Left lung (tissue), 10 donors: ENCODE measurements around the gene ID1. TPM values are rescaled to one million over a fixed set of nuclear protein-coding genes. Genes with fewer than 3 reads are reported as not detected.

Experiments
- ATAC-seq: fragments of 200-7000 bp; cut with Tn5 transposase; one replicate; pipeline ENCODE4 v1.9.1; 2020; ENCODE audit warnings: moderate library complexity
- DNase-seq, 4 donors: peaks; one replicate each; pipeline ENCODE4 v3.0.0-alpha.2; 2013 to 2020
- H3K27ac ChIP-seq, 2 donors: fragments of 200-600 bp; sonication (generic) in 1 of 2; one replicate each; pipeline versions ENCODE4 v1.5.0 to v1.8.0; 2020 to 2021
- H3K27me3 ChIP-seq, 2 donors: fragments of 200-600 bp; sonication (generic) in 1 of 2; one replicate each; pipeline versions ENCODE4 v1.5.0 to v1.8.0; 2020 to 2021
- H3K36me3 ChIP-seq, 2 donors: fragments of 200-600 bp; sonication (generic) in 1 of 2; one replicate each; pipeline versions ENCODE4 v1.5.0 to v1.8.0; 2020 to 2021
- H3K4me1 ChIP-seq, 2 donors: fragments of 200-600 bp; one replicate each; pipeline ENCODE4 v1.8.0; 2021
- H3K4me3 ChIP-seq, 2 donors: fragments of 200-600 bp; sonication (generic) in 1 of 2; one replicate each; pipeline versions ENCODE4 v1.5.0 to v1.8.0; 2020 to 2021; ENCODE audit warnings: mild to moderate bottlenecking in 1 of 2
- H3K9me3 ChIP-seq, 2 donors: fragments of 200-600 bp; sonication (generic) in 1 of 2; one replicate each; pipeline versions ENCODE4 v1.5.0 to v1.8.0; 2020 to 2021
- CTCF ChIP-seq, 2 donors: fragments of 200-600 bp; sonication (generic) in 1 of 2; IDR thresholded peaks; one replicate each; pipeline versions ENCODE4 v1.5.0 to v1.8.0; 2021; ENCODE audit warnings: antibody characterized with exemption in 2 of 2
- intact Hi-C, 2 donors: fragments of 100-400 bp; cut with DNase I; formaldehyde crosslinking; loops; one replicate each; pipeline versions ENCODE4 v1.11.2 to v1.14.2; 2022
- polyA plus RNA-seq, 6 donors: library from polyadenylated mRNA; unstranded; fragments of 120-200 nt; gene quantifications; one replicate each; pipeline ENCODE4 v1.2.1, GENCODE V29; 2013; ENCODE audit not compliant: insufficient read length in 6 of 6
- total RNA-seq, 2 donors: library from RNA; stranded (reverse); fragmentation: NEBNext Ultra II Directional; extraction: Animal tissue kit (Norgen Biotek cat#: 25700); gene quantifications; one replicate each; pipeline ENCODE4 v1.2.1, GENCODE V29; 2021
- donor health status: DM: no; HTN: yes; CAD: no.
- donor health status: DM: no; HTN: no; CAD: no.

Gene ID1
- total and polyA plus RNA-seq, 8 donors: 65.4 to 297 (median 135) TPM

GRCh38 chr20:31630187-31630790, 25.2 kb downstream of the ID1 start:
- Histone ChIP-seq H3K27ac (no peak overlapping the region), H3K36me3 (no peaks in the 10 kb centered on the region), H3K4me3 (no peak overlapping the region), H3K9me3 (no peaks in the 10 kb centered on the region), H3K27me3 (no peaks in the 10 kb centered on the region), H3K4me1 (peaks cover 0 to 3% of the 10 kb centered on the region in 2 donors)
- intact Hi-C loops: no loop called here
- no peak for TF ChIP-seq CTCF (IDR thresholded peaks at IDR 0.05)
- peak in 2 of 4 donors; percentile 3 to 24 for DNase-seq
- ATAC-seq: no peak

GRCh38 chr20:31632548-31633338, 27.7 kb downstream of the ID1 start:
- DNase-seq (peak in 1 of 4 donors; percentile 63), ATAC-seq (no peak)
- Histone ChIP-seq H3K27me3 (peaks cover 0 to 5% of the 10 kb centered on the region in 2 donors), H3K4me3 (no peak overlapping the region), H3K36me3 (no peaks in the 10 kb centered on the region), H3K9me3 (no peaks in the 10 kb centered on the region), H3K27ac (no peak overlapping the region), H3K4me1 (peaks cover 0 to 3% of the 10 kb centered on the region in 2 donors)
- no peak for TF ChIP-seq CTCF (IDR thresholded peaks at IDR 0.05)
- intact Hi-C loops: no loop called here

GRCh38 chr20:31633339-31633914, 28.3 kb downstream of the ID1 start:
- intact Hi-C loops: no loop called here
- ATAC-seq: peak; percentile 58
- no peak overlapping the region for H3K27ac ChIP-seq

GRCh38 chr20:31637660-31638059, 32.6 kb downstream of the ID1 start, which contains the start of gene COX4I2:
Gene COX4I2, plus strand, starts transcription at chr20:31637912. Its CDS starts 1,106 bp downstream, at chr20:31639018.
- ATAC-seq (no peak), DNase-seq (peak in 1 of 4 donors; percentile 77)
- no peak for TF ChIP-seq CTCF (IDR thresholded peaks at IDR 0.05)
- Histone ChIP-seq H3K9me3 (no peaks in the 10 kb centered on the region), H3K36me3 (no peaks in the 10 kb centered on the region), H3K4me1 (peaks cover 0 to 3% of the 10 kb centered on the region in 2 donors), H3K27ac (no peak within 1 kb of the TSS), H3K27me3 (peaks cover 0 to 15% of the 10 kb centered on the region in 2 donors), H3K4me3 (no peak within 1 kb of the TSS)
- intact Hi-C loops: no loop called here

More at GRCh38 chr20:31633339-31633914, 28.3 kb downstream of the ID1 start:
- no peak for TF ChIP-seq CTCF (IDR thresholded peaks at IDR 0.05)
- Histone ChIP-seq H3K27me3 (peaks cover 0 to 12% of the 10 kb centered on the region in 2 donors), H3K4me3 (no peak overlapping the region), H3K4me1 (peaks cover 0 to 3% of the 10 kb centered on the region in 2 donors), H3K36me3 (no peaks in the 10 kb centered on the region), H3K9me3 (no peaks in the 10 kb centered on the region)
- peak in 3 of 4 donors; percentile 58 to 95 (median 91) for DNase-seq

GRCh38 chr20:31638317-31638716, 33.2 kb downstream of the ID1 start:
- no peak for TF ChIP-seq CTCF (IDR thresholded peaks at IDR 0.05)
- Histone ChIP-seq H3K9me3 (no peaks in the 10 kb centered on the region), H3K4me1 (peaks cover 3 to 4% of the 10 kb centered on the region in 2 donors), H3K36me3 (no peaks in the 10 kb centered on the region), H3K27ac (no peak overlapping the region), H3K4me3 (no peak overlapping the region), H3K27me3 (peaks cover 0 to 15% of the 10 kb centered on the region in 2 donors)
- DNase-seq (peak in 2 of 4 donors; percentile 16 to 58), ATAC-seq (no peak)
- intact Hi-C loops: no loop called here
